Trophoblast cell (in vitro differentiated cells and primary cell): ENCODE data around the gene OLIG2.

Experiments
- DNase-seq, 2 donors: peaks; one replicate each; pipeline ENCODE4 v3.0.0-alpha.2; 2016
- H2AFZ ChIP-seq: 2 replicates; pipeline ENCODE4 v1.6.1; 2013; ENCODE audit warnings: low read length, moderate library complexity, mild to moderate bottlenecking; ENCODE audit not compliant: insufficient read depth, poor library complexity
- H2AK5ac ChIP-seq: 2 replicates; pipeline ENCODE4 v1.6.1; 2013; ENCODE audit warnings: mild to moderate bottlenecking, low read length
- H2BK120ac ChIP-seq: 2 replicates; pipeline ENCODE4 v1.6.1; 2013; ENCODE audit warnings: low read length, mild to moderate bottlenecking, moderate library complexity; ENCODE audit not compliant: insufficient read depth, poor library complexity
- H2BK12ac ChIP-seq: 2 replicates; pipeline ENCODE4 v1.6.1; 2013; ENCODE audit warnings: mild to moderate bottlenecking, low read length, moderate library complexity
- H2BK5ac ChIP-seq: 2 replicates; pipeline ENCODE4 v1.6.1; 2013; ENCODE audit warnings: low read length, low read depth, moderate library complexity, mild to moderate bottlenecking; ENCODE audit not compliant: poor library complexity
- H3K14ac ChIP-seq: 2 replicates; pipeline ENCODE4 v1.6.1; 2013; ENCODE audit warnings: mild to moderate bottlenecking, low read length
- H3K18ac ChIP-seq: 2 replicates; pipeline ENCODE4 v1.6.1; 2013; ENCODE audit warnings: mild to moderate bottlenecking, low read length
- H3K23ac ChIP-seq: 2 replicates; pipeline ENCODE4 v1.6.1; 2013; ENCODE audit warnings: low read length
- H3K27ac ChIP-seq: 2 replicates; pipeline ENCODE4 v1.5.1; 2013; ENCODE audit warnings: low read depth, mild to moderate bottlenecking, inconsistent platforms, low read length, moderate library complexity
- H3K27me3 ChIP-seq: 2 replicates; pipeline ENCODE4 v1.6.1; 2013; ENCODE audit warnings: inconsistent platforms, mild to moderate bottlenecking, low read length, moderate library complexity; ENCODE audit not compliant: insufficient read depth
- H3K36me3 ChIP-seq, 2 experiments: 1 replicate in 1 of 2; 2 replicates in 1 of 2; pipeline ENCODE4 v1.6.1; 2013; ENCODE audit warnings: low read length in 2 of 2, mild to moderate bottlenecking in 2 of 2, moderate library complexity in 1 of 2; ENCODE audit not compliant: insufficient read depth in 2 of 2, control insufficient read depth in 1 of 2
- H3K4ac ChIP-seq: 2 replicates; pipeline ENCODE4 v1.6.1; 2013; ENCODE audit warnings: low read depth, mild to moderate bottlenecking, low read length, moderate library complexity
- H3K4me1 ChIP-seq, 2 experiments: 1 replicate in 1 of 2; 2 replicates in 1 of 2; pipeline ENCODE4 v1.6.1; 2013; ENCODE audit warnings: low read length in 2 of 2, mild to moderate bottlenecking in 2 of 2, moderate library complexity in 1 of 2; ENCODE audit not compliant: insufficient read depth in 2 of 2, control insufficient read depth in 1 of 2
- H3K4me2 ChIP-seq: 2 replicates; pipeline ENCODE4 v1.6.1; 2013; ENCODE audit warnings: inconsistent platforms, mild to moderate bottlenecking, low read length, moderate library complexity
- H3K4me3 ChIP-seq: 2 replicates; pipeline ENCODE4 v1.5.1; 2013; ENCODE audit warnings: mild to moderate bottlenecking, low read depth, low read length, inconsistent platforms
- H3K79me1 ChIP-seq: one replicate; pipeline ENCODE4 v1.6.1; 2013; ENCODE audit warnings: low read length
- H3K79me2 ChIP-seq: 2 replicates; pipeline ENCODE4 v1.6.1; 2013; ENCODE audit warnings: low read length, mild to moderate bottlenecking; ENCODE audit not compliant: control insufficient read depth, insufficient read depth, poor library complexity
- H3K9ac ChIP-seq: 2 replicates; pipeline ENCODE4 v1.6.1; 2013; ENCODE audit warnings: mild to moderate bottlenecking, low read length
- H3K9me3 ChIP-seq: 2 replicates; pipeline ENCODE4 v1.6.1; 2013; ENCODE audit warnings: low read depth, mild to moderate bottlenecking, control low read depth, inconsistent platforms, low read length; ENCODE audit not compliant: insufficient read depth
- H4K12ac ChIP-seq: 2 replicates; pipeline ENCODE4 v1.6.1; 2013; ENCODE audit warnings: low read depth, mild to moderate bottlenecking, low read length, moderate library complexity
- H4K8ac ChIP-seq: 2 replicates; pipeline ENCODE4 v1.6.1; 2013; ENCODE audit warnings: low read depth, mild to moderate bottlenecking, low read length, moderate library complexity
- H4K91ac ChIP-seq: one replicate; pipeline ENCODE4 v1.6.1; 2013; ENCODE audit warnings: low read depth, mild to moderate bottlenecking, low read length, moderate library complexity
- WGBS: extraction: QIAGEN DNeasy Blood & Tissue Kit; methylation state at CpG from one replicate; pipeline ENCODE4 v1.1.7; 2013; ENCODE audit warnings: missing lambda C conversion rate; ENCODE audit not compliant: insufficient read length, insufficient coverage; ENCODE audit errors: extremely low coverage; 5-methylcytosine and 5-hydroxymethylcytosine counted together

The OLIG2 gene

GRCh38 chr21:33022489-33022827, 3.3 kb upstream of the OLIG2 start:
- no peak overlapping the region for H3K18ac ChIP-seq
- H2BK12ac ChIP-seq: no peak overlapping the region
- H3K4me2 ChIP-seq: no peak overlapping the region
- no peak overlapping the region for H4K8ac ChIP-seq
- WGBS: no CpG with 5 or more reads among the region's 17 CpGs
- no peaks in the 10 kb centered on the region for H3K79me2 ChIP-seq
- H3K4ac ChIP-seq: no peak overlapping the region
- H3K23ac ChIP-seq: no peak overlapping the region
- no peak overlapping the region for H3K27ac ChIP-seq
- H3K4me1 ChIP-seq: peaks cover 9 to 12% of the 10 kb centered on the region in 2 experiments
- H2BK5ac ChIP-seq: no peak overlapping the region
- no peak overlapping the region for H2BK120ac ChIP-seq
- H3K9me3 ChIP-seq: peaks cover 10% of the 10 kb centered on the region
- no peak overlapping the region for H4K12ac ChIP-seq
- no peak overlapping the region for H3K4me3 ChIP-seq
- H3K36me3 ChIP-seq: no peaks in the 10 kb centered on the region
- no peak overlapping the region for H4K91ac ChIP-seq
- H3K9ac ChIP-seq: no peak overlapping the region
- peaks cover 86% of the 10 kb centered on the region for H3K27me3 ChIP-seq
- H3K79me1 ChIP-seq: no peaks in the 10 kb centered on the region
- no peak for DNase-seq
- no peak overlapping the region for H3K14ac ChIP-seq
- H2AK5ac ChIP-seq: no peak overlapping the region
- no peak overlapping the region for H2AFZ ChIP-seq

- Histone ChIP-seq H2BK120ac (no peak overlapping the region), H3K79me2 (no peaks in the 10 kb centered on the region), H3K4me1 (peaks cover 9 to 12% of the 10 kb centered on the region in 2 experiments), H3K27me3 (peaks cover 91% of the 10 kb centered on the region), H4K91ac (no peak overlapping the region), H3K14ac (no peak overlapping the region), H2BK12ac (no peak overlapping the region), H3K23ac (no peak overlapping the region), H3K4ac (no peak overlapping the region), H2BK5ac (no peak overlapping the region), H3K36me3 (no peaks in the 10 kb centered on the region), H3K4me2 (no peak overlapping the region), H2AK5ac (no peak overlapping the region), H3K79me1 (no peaks in the 10 kb centered on the region), H2AFZ (no peak overlapping the region), H3K27ac (no peak overlapping the region), H4K12ac (no peak overlapping the region), H3K9me3 (peaks cover 10% of the 10 kb centered on the region), H3K9ac (no peak overlapping the region), H3K4me3 (no peak overlapping the region), H4K8ac (no peak overlapping the region), H3K18ac (no peak overlapping the region)
- no peak for DNase-seq
- no CpG with 5 or more reads among the region's 52 CpGs for WGBS
Observed at GRCh38 chr21:33022828-33023573, 2.7 kb upstream of the OLIG2 start.

GRCh38 chr21:33023574-33024200, 2.0 kb upstream of the OLIG2 start:
- no peak overlapping the region for H2BK120ac ChIP-seq
- DNase-seq: no peak
- H3K36me3 ChIP-seq: no peaks in the 10 kb centered on the region
- H2BK12ac ChIP-seq: no peak overlapping the region
- H3K4me2 ChIP-seq: no peak overlapping the region
- no peaks in the 10 kb centered on the region for H3K79me1 ChIP-seq
- no peak overlapping the region for H3K4me3 ChIP-seq
- H3K27me3 ChIP-seq: peaks cover 93% of the 10 kb centered on the region
- no peak overlapping the region for H2AFZ ChIP-seq
- H3K79me2 ChIP-seq: no peaks in the 10 kb centered on the region
- no CpG with 5 or more reads among the region's 49 CpGs for WGBS
- H3K18ac ChIP-seq: no peak overlapping the region
- H3K9me3 ChIP-seq: peaks cover 10% of the 10 kb centered on the region
- no peak overlapping the region for H4K8ac ChIP-seq
- no peak overlapping the region for H3K14ac ChIP-seq
- H3K23ac ChIP-seq: no peak overlapping the region
- no peak overlapping the region for H3K9ac ChIP-seq
- H3K4ac ChIP-seq: no peak overlapping the region
- H2AK5ac ChIP-seq: no peak overlapping the region
- H3K27ac ChIP-seq: no peak overlapping the region
- no peak overlapping the region for H2BK5ac ChIP-seq
- H3K4me1 ChIP-seq: peaks cover 9 to 12% of the 10 kb centered on the region in 2 experiments
- no peak overlapping the region for H4K12ac ChIP-seq
- H4K91ac ChIP-seq: no peak overlapping the region

- Histone ChIP-seq H3K27me3 (peaks cover 93% of the 10 kb centered on the region), H2AK5ac (no peak overlapping the region), H3K9ac (no peak overlapping the region), H2AFZ (no peak overlapping the region), H3K4me2 (no peak overlapping the region), H3K9me3 (peaks cover 8% of the 10 kb centered on the region), H3K79me1 (no peaks in the 10 kb centered on the region), H4K91ac (no peak overlapping the region), H3K4me1 (peaks cover 9 to 12% of the 10 kb centered on the region in 2 experiments), H3K79me2 (no peaks in the 10 kb centered on the region), H3K4ac (no peak overlapping the region), H3K4me3 (no peak overlapping the region), H3K36me3 (no peaks in the 10 kb centered on the region), H2BK5ac (no peak overlapping the region), H4K8ac (no peak overlapping the region), H4K12ac (no peak overlapping the region), H3K23ac (no peak overlapping the region), H3K18ac (no peak overlapping the region), H3K27ac (no peak overlapping the region), H3K14ac (no peak overlapping the region), H2BK120ac (no peak overlapping the region), H2BK12ac (no peak overlapping the region)
- DNase-seq: no peak
- WGBS: no CpG with 5 or more reads among the region's 40 CpGs
Observed at GRCh38 chr21:33024201-33025103, 1.3 kb upstream of the OLIG2 start.
